ENCODE measurements around the gene RAB28. TPM values are rescaled to one million over a fixed set of nuclear protein-coding genes. Genes with fewer than 3 reads are reported as not detected.

RAB28 gene
- total and polyA plus RNA-seq, 2 of the 8 experiments (the other 6 are each of a cell fraction or from before 2014, with no cell fraction given): 16.0 to 18.7 TPM

- TF ChIP-seq, protein P1, sequence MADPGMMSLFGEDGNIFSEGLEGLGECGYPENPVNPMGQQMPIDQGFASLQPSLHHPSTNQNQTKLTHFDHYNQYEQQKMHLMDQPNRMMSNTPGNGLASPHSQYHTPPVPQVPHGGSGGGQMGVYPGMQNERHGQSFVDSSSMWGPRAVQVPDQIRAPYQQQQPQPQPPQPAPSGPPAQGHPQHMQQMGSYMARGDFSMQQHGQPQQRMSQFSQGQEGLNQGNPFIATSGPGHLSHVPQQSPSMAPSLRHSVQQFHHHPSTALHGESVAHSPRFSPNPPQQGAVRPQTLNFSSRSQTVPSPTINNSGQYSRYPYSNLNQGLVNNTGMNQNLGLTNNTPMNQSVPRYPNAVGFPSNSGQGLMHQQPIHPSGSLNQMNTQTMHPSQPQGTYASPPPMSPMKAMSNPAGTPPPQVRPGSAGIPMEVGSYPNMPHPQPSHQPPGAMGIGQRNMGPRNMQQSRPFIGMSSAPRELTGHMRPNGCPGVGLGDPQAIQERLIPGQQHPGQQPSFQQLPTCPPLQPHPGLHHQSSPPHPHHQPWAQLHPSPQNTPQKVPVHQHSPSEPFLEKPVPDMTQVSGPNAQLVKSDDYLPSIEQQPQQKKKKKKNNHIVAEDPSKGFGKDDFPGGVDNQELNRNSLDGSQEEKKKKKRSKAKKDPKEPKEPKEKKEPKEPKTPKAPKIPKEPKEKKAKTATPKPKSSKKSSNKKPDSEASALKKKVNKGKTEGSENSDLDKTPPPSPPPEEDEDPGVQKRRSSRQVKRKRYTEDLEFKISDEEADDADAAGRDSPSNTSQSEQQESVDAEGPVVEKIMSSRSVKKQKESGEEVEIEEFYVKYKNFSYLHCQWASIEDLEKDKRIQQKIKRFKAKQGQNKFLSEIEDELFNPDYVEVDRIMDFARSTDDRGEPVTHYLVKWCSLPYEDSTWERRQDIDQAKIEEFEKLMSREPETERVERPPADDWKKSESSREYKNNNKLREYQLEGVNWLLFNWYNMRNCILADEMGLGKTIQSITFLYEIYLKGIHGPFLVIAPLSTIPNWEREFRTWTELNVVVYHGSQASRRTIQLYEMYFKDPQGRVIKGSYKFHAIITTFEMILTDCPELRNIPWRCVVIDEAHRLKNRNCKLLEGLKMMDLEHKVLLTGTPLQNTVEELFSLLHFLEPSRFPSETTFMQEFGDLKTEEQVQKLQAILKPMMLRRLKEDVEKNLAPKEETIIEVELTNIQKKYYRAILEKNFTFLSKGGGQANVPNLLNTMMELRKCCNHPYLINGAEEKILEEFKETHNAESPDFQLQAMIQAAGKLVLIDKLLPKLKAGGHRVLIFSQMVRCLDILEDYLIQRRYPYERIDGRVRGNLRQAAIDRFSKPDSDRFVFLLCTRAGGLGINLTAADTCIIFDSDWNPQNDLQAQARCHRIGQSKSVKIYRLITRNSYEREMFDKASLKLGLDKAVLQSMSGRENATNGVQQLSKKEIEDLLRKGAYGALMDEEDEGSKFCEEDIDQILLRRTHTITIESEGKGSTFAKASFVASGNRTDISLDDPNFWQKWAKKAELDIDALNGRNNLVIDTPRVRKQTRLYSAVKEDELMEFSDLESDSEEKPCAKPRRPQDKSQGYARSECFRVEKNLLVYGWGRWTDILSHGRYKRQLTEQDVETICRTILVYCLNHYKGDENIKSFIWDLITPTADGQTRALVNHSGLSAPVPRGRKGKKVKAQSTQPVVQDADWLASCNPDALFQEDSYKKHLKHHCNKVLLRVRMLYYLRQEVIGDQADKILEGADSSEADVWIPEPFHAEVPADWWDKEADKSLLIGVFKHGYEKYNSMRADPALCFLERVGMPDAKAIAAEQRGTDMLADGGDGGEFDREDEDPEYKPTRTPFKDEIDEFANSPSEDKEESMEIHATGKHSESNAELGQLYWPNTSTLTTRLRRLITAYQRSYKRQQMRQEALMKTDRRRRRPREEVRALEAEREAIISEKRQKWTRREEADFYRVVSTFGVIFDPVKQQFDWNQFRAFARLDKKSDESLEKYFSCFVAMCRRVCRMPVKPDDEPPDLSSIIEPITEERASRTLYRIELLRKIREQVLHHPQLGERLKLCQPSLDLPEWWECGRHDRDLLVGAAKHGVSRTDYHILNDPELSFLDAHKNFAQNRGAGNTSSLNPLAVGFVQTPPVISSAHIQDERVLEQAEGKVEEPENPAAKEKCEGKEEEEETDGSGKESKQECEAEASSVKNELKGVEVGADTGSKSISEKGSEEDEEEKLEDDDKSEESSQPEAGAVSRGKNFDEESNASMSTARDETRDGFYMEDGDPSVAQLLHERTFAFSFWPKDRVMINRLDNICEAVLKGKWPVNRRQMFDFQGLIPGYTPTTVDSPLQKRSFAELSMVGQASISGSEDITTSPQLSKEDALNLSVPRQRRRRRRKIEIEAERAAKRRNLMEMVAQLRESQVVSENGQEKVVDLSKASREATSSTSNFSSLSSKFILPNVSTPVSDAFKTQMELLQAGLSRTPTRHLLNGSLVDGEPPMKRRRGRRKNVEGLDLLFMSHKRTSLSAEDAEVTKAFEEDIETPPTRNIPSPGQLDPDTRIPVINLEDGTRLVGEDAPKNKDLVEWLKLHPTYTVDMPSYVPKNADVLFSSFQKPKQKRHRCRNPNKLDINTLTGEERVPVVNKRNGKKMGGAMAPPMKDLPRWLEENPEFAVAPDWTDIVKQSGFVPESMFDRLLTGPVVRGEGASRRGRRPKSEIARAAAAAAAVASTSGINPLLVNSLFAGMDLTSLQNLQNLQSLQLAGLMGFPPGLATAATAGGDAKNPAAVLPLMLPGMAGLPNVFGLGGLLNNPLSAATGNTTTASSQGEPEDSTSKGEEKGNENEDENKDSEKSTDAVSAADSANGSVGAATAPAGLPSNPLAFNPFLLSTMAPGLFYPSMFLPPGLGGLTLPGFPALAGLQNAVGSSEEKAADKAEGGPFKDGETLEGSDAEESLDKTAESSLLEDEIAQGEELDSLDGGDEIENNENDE (IDR thresholded peaks at IDR 0.05; ENCODE audit: insufficient replicate concordance, low read length): no peak
- TF ChIP-seq SRF (IDR thresholded peaks at IDR 0.05; ENCODE audit: low read depth, low read length) (no peak), TAF7 (optimal IDR thresholded peaks at IDR 0.05; ENCODE audit: borderline replicate concordance, low read depth, low read length) (no peak), MAFK (IDR thresholded peaks at IDR 0.05; ENCODE audit: low read depth, low read length) (no peak), CBX8 (IDR thresholded peaks at IDR 0.05; ENCODE audit: borderline replicate concordance, low read depth, low read length) (no peak), HDAC2 (IDR thresholded peaks at IDR 0.05; ENCODE audit: borderline replicate concordance in 1 of 2, low read depth in 2 of 2, low read length in 2 of 2) (no peak), CHD1 (IDR thresholded peaks at IDR 0.05; ENCODE audit: low read depth, low read length) (no peak), EZH2 (IDR thresholded peaks at IDR 0.05; ENCODE audit: low read depth, low read length, severe bottlenecking) (no peak), YY1 (IDR thresholded peaks at IDR 0.05; ENCODE audit: low read depth, low read length) (no peak)
These were observed 47.2 kb downstream of the RAB28 start (continued) for GRCh38 chr4:13436962-13437361.

Data from H1 (cell line).